HG03469 (cell line): Measurements from ENCODE around the gene LMF1.

Experiments
- ATAC-seq: cut with Tn5 transposase; IDR thresholded peaks from one replicate; pipeline ENCODE4 v1.9.1; 2021; ENCODE audit warnings: mild to moderate bottlenecking, moderate library complexity, moderate number of reproducible peaks; ENCODE audit not compliant: unreplicated experiment

Gene LMF1

DNA sequence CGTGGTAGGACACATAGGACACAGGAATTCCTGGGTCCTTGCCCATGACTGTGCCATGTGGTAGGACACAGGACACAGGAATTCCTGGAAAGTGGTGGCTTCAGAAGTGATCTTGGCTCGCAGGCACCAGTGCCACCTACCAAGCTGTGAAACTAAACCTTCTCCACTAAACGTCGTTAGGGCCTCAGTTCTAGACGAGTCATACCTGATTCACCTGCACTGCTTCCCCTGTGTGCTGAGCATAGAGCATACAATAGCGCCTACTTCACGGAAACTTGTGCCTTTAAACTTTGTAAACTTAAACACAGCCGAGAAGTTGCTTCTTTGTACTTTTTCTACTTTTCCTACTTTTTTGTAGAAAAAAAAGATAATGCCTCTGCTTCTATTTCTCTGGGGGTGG is 15.6 kb upstream of the LMF1 start:
- ATAC-seq: no peak

DNA sequence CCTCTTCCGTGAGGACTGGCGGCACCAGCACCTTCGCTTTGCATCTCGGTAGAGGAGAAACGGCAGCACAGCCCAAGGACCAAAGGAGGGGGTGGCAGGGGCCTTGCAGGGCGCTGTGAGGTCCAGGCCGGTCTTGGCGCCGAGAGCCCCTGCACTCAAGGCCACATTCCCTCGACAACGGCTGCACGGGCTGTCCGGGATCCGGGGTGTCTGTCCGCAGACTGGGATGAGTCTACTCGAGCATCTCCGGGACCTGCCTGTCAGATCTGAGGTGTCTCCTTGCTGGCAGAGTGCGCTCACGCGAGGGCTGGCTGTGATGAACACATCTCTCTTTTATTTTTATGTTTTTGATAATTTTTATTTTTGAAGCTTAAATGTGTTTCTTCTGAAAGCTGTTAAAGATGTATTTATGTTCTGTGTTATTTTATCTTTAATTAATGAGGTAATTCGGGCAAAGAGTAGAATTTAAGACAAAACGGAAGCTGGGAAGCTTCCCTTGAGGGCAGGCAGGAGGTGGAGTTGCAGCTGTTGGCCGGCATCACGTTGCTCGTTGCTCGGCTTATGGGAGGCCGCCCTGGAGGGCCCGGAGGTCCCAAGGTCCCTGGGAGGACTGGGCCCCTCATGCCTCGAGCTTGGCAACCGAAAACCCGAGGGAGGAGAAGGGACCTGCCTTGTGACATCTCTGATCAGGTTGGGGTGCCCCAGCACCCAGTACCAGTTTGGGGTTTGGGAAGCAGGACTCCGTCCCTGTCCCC is 15.0 kb upstream of the LMF1 start:
- ATAC-seq: no peak

DNA sequence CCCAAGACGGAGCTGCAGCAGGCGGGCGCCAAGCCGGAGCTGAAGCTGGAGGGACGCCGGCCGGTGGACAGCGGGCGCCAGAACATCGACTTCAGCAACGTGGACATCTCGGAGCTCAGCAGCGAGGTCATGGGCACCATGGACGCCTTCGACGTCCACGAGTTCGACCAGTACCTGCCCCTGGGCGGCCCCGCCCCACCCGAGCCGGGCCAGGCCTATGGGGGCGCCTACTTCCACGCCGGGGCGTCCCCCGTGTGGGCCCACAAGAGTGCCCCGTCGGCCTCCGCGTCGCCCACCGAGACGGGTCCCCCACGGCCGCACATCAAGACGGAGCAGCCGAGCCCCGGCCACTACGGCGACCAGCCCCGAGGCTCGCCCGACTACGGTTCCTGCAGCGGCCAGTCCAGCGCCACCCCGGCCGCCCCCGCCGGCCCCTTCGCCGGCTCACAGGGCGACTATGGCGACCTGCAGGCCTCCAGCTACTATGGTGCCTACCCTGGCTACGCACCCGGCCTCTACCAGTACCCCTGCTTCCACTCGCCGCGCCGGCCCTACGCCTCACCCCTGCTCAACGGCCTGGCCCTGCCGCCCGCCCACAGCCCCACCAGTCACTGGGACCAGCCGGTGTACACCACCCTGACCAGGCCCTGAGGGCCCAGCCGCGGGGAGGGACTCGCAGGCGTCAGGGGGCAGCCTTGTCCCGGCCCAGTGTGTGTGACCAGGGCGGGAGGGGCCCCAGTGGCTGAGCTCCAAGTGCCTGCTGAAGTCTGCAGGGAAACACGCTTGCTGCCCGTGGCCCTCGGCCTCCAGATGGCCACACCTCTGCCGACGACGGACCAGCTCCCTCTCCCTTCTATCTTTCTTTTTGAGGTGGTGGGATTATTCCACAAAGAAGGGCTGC is 14.2 kb upstream of the LMF1 start:
- no peak for ATAC-seq

DNA sequence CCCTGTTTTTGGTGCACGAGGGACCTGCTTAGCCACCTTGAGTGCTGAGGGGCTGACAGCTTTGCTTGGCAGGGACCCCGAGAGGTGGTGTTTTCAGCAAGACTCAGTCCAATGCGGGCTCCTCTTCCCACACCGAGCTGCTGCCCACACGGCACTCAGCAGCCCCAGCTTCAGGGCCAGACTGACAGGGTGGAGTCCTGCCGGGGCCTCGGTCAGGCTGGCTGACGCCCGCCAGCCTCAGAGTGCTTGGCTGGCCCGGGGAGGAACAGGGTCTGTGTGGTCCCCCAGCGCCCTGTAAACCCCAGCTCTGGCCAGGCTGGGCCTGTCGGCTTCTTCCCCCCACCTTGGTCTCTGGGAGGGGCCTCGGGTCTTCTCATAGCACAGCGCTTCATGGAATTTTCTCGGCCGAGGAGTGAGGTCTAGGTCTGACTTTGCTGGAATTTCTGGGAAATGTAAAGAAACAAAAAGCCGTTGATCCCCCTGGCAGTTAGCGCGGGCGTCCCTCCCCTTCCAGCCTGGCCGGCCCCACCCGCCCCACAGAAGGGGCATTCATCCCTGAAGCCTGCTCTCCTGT is 13.4 kb upstream of the LMF1 start:
- no peak for ATAC-seq

DNA sequence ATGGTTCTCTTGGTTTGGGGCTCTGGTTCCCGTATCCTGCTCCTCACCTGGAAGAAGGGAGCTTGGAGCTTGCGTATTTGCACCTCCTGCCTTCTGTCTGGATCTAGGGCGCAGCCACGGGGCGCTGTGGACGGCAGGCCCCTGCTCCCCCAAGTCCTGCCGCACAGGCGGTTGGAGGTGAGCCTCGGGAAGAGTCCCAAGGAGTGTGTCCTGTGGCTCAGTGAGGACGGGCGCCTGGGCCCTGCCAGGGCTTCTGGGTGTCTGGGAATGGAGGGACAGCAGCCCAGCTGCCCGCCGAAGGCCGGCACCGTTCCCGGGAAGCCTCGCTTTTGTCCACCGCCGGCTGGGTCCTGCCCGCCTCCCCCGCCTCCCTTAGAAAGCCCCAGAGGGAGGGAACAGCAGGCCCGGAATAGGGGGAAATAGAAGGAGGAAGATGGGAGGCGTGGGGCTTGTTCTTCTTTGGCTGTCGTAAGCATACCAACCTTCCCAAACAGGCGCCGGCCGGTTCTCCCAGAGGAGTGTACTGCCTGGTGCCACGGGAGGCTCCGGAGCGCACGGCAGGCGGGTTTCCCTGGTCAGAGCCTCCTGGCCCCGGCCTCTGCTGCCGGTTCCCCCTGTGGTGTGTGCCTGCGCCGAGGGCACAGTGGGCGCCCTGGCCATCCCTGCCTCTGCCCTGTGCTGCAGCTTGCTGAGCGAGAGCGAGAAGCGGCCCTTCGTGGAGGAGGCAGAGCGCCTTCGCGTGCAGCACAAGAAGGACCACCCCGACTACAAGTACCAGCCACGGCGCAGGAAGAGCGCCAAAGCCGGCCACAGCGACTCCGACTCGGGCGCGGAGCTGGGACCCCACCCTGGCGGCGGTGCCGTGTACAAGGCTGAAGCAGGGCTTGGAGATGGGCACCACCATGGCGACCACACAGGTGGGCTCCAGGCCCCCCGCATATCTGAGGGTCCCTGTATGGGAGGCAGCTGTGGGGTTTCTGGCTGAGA is 12.6 kb upstream of the LMF1 start:
- no peak for ATAC-seq

DNA sequence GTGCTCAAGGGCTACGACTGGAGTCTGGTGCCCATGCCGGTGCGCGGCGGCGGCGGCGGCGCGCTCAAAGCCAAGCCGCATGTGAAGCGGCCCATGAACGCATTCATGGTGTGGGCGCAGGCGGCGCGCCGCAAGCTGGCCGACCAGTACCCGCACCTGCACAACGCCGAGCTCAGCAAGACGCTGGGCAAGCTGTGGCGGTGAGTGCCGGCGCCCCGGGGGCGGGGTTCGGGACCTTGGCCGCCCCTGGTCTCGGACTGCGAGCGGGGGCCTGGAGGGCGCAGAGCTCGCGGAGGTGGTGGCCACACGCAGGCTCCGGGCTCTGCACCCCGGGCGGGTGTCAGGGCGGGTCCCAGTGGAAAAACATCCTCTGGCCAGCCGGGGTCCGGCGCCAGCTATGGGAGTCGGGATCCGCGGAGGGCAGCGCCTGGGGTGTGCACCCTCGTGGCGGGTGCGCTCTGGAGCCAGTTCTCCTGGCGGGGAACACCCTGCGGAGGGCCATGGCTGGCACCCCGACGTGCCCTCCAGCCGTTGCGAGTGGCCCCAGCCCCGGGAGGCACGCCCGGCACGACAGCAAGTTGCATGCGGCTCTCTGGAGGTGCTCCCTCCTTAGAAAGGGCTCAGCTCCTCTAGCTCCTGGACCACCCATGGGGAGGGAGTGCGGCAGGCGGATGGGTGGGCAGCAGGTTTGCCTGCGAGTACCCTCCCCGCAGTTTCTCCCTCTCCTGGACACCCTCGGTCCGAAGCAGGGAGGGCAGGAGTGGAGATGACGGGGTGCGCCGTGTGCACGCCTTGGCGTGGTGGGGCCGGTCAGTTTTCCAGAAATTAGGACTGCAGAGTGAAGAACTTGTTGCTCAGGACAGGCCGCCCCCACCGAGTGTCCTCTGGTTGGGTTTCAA is 11.6 kb upstream of the LMF1 start:
- ATAC-seq: no peak

DNA sequence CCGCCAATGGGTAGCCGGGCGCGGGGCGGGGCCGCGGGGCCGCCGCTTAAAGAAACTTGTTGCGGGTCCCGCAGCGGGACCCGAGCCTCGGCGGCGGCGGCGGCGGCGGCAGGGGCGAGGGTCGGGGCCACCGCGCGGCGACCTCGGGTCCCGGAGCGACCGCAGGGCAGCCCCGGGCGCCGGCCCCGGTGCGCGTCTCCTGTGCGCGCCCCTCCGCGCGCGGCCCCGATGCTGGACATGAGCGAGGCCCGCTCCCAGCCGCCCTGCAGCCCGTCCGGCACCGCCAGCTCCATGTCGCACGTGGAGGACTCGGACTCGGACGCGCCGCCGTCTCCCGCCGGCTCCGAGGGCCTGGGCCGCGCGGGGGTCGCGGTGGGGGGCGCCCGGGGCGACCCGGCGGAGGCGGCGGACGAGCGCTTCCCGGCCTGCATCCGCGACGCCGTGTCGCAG is 10.9 kb upstream of the LMF1 start, which contains the start of gene SOX8:
Gene SOX8 (plus strand): TSS at position 76 of the 450 bp plus-strand sequence. CDS start 153 bp downstream, at position 229.
- no peak for ATAC-seq

DNA sequence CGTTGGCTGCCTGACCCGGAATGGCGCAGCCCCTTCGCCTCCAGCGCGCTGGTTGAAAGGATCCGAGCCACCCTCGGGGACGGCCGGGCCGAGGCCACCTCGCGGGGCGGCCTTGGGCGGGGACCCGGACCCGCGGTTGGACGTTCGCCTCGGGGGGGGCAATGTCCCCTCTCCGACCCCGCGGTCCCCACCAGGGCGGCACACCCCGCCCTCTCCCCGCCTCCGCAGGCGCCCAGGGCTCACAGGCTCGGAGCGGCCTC is 9.7 kb upstream of the LMF1 start:
- no peak for ATAC-seq

DNA sequence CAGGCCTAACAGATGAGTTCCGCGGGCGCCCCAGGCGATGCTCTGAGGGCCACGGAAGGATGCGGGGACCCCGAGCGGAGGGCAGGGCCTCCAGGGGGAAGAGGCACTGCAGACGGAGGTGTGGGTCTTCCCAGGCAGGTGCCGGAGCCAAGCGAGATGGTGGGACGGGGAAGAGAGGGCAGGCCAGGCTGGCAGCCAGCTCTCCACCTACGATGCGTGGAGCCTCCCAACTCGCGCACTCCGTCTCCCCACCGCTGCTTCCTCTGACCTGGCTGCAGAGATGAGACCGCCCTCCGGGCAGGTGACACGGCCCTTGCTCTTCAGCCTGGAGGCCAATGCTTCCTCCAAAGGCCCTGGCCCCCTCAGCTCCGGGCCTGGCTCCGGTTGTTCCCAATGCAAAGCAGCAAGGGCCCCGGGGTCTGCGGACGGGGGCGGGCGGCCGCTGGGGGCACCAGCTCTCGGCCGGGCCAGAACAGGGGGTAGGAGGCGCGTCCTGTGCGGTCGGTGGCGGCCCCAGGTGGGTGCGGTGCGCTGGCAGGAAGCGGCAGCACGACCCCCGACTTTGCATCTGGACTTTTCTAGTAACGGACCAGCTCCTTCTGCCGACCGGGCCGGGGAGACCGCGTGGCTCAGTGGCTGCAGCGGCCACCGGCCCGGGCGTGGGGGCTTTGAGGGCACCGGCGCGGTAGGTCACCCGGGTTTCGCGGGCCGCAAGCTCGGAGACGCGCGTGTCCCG is 9.2 kb upstream of the LMF1 start:
- no peak for ATAC-seq

DNA sequence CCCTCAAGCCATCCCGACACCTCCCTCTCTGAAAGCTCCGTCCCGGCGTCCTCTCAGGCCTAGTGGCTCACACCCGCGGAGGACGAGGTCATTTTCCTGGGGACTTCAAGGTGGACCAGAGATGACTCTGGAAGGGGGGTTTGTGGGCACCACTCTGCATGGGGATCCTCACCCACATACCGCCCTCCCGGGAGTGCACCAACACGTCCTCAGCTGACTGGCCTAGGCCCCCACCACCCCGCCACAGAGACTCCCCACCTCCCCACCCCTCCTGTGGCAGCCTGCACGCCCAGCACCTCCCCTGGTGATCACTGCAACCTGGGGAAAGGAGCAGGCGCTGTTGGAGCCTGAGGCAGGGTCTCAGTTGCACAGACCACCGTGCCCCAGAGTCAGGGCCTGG is 8.4 kb upstream of the LMF1 start:
- ATAC-seq: no peak

DNA sequence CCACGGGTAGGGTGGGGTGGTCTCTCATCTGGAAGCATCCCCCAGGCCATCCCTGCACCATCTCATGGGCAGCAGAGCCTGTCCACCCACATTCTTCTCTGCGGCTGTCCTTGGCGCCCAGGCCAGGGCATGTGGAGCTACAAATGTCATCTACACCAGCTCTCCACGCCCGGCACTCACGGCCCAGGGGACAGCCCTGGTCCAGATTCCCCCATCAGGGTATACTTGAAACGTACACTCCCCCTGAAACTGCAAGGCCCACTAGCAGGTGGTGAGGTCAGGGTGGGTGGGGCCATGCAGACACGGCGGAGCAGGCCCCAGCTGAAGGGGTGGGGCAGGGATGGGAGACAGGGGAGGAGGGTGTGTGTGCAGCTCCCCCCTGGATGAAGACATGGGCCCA is 7.6 kb upstream of the LMF1 start:
- no peak for ATAC-seq

DNA sequence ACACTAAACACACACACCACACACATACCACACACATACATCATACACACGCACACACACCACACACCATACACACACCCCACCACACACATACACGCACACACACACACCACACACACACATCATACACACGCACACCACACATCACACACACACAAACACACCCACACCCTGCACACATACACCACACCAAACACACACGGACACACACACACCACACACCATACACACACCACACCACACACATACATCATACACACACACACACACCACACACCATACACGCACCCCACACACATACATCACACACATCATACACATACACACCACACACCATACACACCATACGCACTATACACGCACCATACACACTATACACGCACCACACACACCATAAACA is 7.1 kb upstream of the LMF1 start:
- no peak for ATAC-seq

DNA sequence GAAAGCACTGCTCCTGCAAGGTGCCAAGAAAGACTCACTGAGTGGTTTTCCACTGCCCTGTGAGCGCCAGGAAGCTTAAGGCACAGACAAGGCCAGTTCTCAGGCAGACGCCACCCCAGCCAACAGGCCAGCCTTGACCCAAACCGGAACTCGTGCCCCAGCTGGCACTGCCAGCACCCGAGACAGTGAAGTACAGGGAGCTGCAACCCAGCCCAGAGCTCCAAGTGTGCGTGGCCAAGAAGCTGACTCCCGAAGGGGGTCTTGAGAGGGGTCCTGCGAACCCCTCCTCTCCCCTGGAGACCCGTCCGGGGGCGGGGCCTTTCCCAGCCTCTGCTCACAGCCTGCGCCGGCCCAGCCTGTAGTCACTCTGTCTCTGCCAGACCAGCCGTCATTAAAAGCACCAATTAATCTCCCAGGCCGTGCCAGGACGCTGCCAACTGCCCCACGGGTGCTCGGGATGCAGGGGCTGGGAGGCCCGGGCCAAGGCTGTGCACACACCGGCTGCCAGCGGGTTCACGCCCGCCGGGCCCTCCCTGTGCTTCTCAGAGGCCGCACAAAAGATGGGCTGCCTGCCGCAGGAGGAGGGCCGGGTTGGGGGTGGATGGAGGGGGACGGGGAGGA is 6.4 kb upstream of the LMF1 start:
- no peak for ATAC-seq

DNA sequence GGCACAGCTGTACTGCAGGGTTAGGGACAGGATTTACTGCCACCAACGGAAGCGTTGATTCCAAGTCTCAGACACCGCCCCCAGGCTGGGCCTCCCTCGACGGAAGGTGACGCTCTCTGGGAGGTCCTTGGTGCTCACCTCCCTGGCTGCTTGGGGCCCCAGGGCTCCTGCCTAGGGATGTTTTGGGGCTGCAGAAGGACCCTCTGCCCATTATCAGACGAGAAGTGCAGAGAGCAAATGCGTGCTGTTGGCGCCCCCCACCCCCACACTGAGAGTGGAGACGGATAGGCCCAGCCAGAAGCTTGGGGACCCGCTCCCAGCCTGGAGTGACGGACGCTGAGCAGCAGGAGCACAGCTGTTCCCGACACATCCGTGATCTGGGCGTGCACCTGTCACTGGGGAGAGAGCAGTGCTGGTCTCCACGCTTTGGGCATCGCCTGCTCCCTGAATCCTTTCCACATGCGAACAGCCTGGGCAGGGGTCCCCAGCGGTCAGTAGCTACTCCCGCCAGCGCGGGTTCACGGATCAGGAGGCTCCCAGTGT is 5.7 kb upstream of the LMF1 start:
- no peak for ATAC-seq

DNA sequence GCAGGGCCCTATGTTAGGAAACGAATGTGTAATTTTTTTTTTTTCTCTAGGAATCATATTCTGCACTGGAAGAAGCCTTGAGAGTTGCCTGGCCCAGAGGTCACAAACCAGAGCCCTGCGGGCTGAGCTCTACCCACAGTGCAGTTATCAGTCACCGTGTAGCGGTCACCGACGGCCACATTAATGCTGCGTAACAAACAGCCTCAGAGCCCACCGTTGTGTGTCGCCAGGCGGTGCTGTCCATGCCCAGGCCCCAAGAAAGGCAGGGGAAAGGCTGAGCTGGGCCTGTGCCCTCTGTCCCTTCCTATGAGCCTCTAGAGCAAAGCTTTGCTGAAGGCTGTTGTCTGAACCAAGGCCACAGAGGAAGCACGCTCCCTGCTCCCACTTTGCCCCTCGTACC is 4.5 kb upstream of the LMF1 start:
- no peak for ATAC-seq

DNA sequence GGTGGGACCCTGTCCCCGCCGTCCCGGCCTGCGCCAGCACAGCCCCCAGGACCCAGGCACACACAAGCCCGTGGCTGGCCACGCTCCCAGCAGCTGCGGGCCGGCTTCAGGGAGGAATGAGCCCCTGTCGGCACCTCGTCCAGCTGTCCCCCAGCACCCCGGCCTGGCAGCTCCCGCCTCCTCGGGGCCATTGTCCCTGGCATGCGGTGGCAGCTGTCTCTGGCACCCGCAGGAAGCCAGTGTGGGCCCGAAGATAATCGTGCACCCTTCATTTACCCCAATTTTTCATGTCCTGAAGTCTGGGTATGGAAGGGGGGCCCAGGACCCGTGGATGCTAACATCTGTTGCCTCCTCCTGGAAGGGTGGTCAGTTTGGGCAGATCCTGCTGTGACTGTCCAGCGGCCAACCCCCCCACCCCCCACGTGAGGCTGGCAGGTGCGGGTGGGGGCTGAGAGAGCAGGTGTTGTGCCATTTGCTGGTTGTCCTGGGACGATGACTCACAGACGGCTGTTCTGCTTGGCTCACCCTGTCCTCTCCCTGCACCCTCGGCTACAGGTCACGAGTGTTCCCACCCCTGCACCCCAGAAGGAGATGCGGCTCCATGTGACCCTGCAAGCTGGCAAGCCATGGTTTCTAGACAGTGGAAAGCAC is 4.0 kb upstream of the LMF1 start:
- ATAC-seq: no peak

DNA sequence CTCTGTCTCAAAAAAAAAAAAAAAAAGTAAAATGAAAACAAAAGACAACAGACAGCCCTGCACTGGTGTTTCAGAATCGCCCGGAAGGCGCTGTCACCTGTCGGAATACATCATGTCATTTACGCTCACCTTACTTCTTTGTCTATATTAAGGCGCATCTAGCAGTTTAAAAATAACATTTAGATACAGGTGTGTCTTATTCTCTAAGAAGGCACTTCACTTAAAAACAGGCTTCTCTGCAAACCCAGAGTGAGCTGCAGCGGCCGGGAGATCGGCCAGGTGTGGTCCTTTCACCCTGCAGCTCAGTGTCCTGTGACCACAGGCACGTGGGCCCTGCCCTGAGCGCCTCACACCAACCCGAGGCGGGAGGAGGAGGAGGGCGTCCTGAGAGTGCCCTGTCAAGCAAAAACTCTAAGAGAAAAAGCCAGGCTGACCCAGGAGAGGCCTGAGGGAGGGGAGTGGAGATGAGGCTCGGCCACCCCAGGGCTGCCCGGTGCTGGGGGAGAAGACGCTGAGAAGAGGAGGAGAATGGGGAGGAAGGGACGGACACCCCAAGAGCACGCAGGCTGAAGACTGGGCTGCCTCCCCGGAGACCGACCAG is 3.3 kb upstream of the LMF1 start:
- no peak for ATAC-seq
